Epithelial cell of proximal tubule (primary cell): ENCODE results near the gene ITGBL1. TPM values are rescaled to one million over a fixed set of nuclear protein-coding genes. Genes with fewer than 3 reads are reported as not detected.

Experiments used
- DNase-seq: peaks from one replicate; pipeline ENCODE4 v3.0.0-alpha.2; 2011; ENCODE audit warnings: low read depth
- H3K4me3 ChIP-seq: 2 replicates; pipeline ENCODE4 v1.5.1; 2011; ENCODE audit warnings: low read depth, mild to moderate bottlenecking, low read length
- total RNA-seq: library from RNA; depleted of rRNA; stranded (reverse); fragments of >200 nt; gene quantifications from 2 replicates; pipeline ENCODE4 v1.2.3, GENCODE V29; 2015
- TF ChIP-seq, protein P1 (sequence below): conservative IDR thresholded peaks from 2 replicates; pipeline ENCODE4 v1.5.1; 2012; ENCODE audit warnings: low read depth, mild to moderate bottlenecking, low read length

ITGBL1 gene
- total RNA-seq, 1 donor from 2014 or later: 1.1 TPM

GRCh38 chr13:101488734-101489133 lies 36.3 kb downstream of the ITGBL1 start:
- no peak overlapping the region for H3K4me3 ChIP-seq
- DNase-seq: no peak
- TF ChIP-seq, protein P1, sequence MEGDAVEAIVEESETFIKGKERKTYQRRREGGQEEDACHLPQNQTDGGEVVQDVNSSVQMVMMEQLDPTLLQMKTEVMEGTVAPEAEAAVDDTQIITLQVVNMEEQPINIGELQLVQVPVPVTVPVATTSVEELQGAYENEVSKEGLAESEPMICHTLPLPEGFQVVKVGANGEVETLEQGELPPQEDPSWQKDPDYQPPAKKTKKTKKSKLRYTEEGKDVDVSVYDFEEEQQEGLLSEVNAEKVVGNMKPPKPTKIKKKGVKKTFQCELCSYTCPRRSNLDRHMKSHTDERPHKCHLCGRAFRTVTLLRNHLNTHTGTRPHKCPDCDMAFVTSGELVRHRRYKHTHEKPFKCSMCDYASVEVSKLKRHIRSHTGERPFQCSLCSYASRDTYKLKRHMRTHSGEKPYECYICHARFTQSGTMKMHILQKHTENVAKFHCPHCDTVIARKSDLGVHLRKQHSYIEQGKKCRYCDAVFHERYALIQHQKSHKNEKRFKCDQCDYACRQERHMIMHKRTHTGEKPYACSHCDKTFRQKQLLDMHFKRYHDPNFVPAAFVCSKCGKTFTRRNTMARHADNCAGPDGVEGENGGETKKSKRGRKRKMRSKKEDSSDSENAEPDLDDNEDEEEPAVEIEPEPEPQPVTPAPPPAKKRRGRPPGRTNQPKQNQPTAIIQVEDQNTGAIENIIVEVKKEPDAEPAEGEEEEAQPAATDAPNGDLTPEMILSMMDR: no peak

DNA sequence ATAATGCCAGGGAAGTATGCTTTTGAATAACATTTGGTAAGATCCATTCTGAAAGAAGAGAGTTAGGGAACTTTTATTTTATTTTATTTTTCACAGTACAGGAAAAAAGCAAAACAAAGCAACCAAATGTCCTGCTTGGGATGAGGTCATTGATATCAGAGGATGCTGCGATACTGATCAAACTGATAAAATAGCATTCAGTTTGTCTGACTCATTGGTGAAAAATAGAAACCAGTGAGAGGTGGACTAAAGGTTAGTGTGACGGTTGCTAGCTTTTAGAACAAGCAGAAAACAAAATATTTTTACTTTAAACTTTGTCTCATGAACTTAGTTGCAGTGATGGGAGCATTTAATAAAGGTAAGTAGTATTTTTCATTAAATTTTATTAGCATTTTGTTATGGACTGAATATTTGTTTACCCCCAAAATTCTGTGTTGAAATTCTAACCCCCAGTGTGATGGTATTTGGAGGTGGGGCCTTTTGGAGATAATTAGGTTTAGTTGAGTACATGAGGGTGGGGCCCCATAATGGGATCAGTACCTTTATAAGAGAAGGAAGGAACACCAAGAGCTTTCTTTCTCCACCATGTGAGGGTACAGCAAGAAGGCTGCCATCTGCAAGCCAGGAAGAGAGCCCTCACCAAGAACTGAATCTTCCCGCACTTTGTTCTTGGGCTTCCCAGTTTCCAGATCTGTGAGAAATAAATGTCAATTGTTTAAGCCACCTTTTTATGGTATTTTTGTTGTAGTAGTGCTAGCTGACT lies 37.3 kb downstream of the ITGBL1 start:
- DNase-seq: no peak
- no peak overlapping the region for H3K4me3 ChIP-seq
- TF ChIP-seq, protein P1: no peak

- no peak overlapping the region for H3K4me3 ChIP-seq
- TF ChIP-seq, protein P1: no peak
- no peak for DNase-seq
Observed at GRCh38 chr13:101490406-101491015, 38.0 kb downstream of the ITGBL1 start.

GRCh38 chr13:101492251-101492910 lies 39.9 kb downstream of the ITGBL1 start:
- TF ChIP-seq, protein P1: no peak
- H3K4me3 ChIP-seq: no peak overlapping the region
- DNase-seq: no peak

GRCh38 chr13:101493541-101493940 lies 41.1 kb downstream of the ITGBL1 start:
- DNase-seq: no peak
- H3K4me3 ChIP-seq: no peak overlapping the region
- TF ChIP-seq, protein P1: no peak

- H3K4me3 ChIP-seq: no peak overlapping the region
- TF ChIP-seq, protein P1: no peak
- DNase-seq: no peak
Observed at GRCh38 chr13:101499406-101499805, 46.9 kb downstream of the ITGBL1 start.
